SK-N-SH treated with all-trans-retinoic acid at 6 μM for 48 hours (cell line): ENCODE results near the gene DUS4L.

Source experiments
- ATAC-seq: fragments of 200-7000 bp; cut with Tn5 transposase; 3 replicates; pipeline ENCODE4 v1.9.1; 2020; ENCODE audit warnings: mild to moderate bottlenecking, moderate library complexity
- ARNTL ChIP-seq: fragments of 450-650 bp; formaldehyde crosslinking; IDR thresholded peaks from 2 replicates; pipeline ENCODE4 v1.5.0; 2020; ENCODE audit warnings: low read depth, mild to moderate bottlenecking, moderate library complexity, borderline replicate concordance
- BACH2 ChIP-seq: fragments of 250-450 bp; sonication (Bioruptor Pico); IDR thresholded peaks from 2 replicates; pipeline ENCODE4 v1.9.0; 2021; ENCODE audit warnings: mild to moderate bottlenecking, borderline replicate concordance
- CREB5 ChIP-seq: fragments of 250-450 bp; sonication (Bioruptor Pico); IDR thresholded peaks from 2 replicates; pipeline ENCODE4 v1.5.1; 2020; ENCODE audit warnings: low read depth, mild to moderate bottlenecking, moderate library complexity
- CSDC2 ChIP-seq: fragments of 250-450 bp; sonication (Bioruptor Pico); IDR thresholded peaks from 2 replicates; pipeline ENCODE4 v1.5.0; 2020; ENCODE audit warnings: mild to moderate bottlenecking, moderate library complexity
- CSRNP3 ChIP-seq: fragments of 250-450 bp; sonication (Bioruptor Pico); IDR thresholded peaks from 2 replicates; pipeline ENCODE4 v1.5.1; 2021; ENCODE audit warnings: mild to moderate bottlenecking, moderate library complexity
- ESRRG ChIP-seq: fragments of 250-450 bp; sonication (Bioruptor Pico); IDR thresholded peaks from 2 replicates; pipeline ENCODE4 v1.6.1; 2021; ENCODE audit warnings: mild to moderate bottlenecking
- GLIS3 ChIP-seq: fragments of 250-450 bp; sonication (Bioruptor Pico); IDR thresholded peaks from 2 replicates; pipeline ENCODE4 v1.5.0; 2020; ENCODE audit warnings: mild to moderate bottlenecking, moderate library complexity
- ISL1 ChIP-seq: fragments of 250-450 bp; sonication (Bioruptor Pico); IDR thresholded peaks from 2 replicates; pipeline ENCODE4 v2.1.2; 2022; ENCODE audit warnings: mild to moderate bottlenecking, moderate library complexity
- OSR1 ChIP-seq: fragments of 250-450 bp; sonication (Bioruptor Pico); IDR thresholded peaks from 2 replicates; pipeline ENCODE4 v1.8.0; 2022; ENCODE audit warnings: moderate library complexity, mild to moderate bottlenecking, inconsistent platforms
- PATZ1 ChIP-seq: fragments of 250-450 bp; sonication (Bioruptor Pico); IDR thresholded peaks from 2 replicates; pipeline ENCODE4 v1.8.0; 2020; ENCODE audit warnings: mild to moderate bottlenecking, moderate library complexity, borderline replicate concordance
- POU6F1 ChIP-seq: fragments of 250-450 bp; sonication (Bioruptor Pico); IDR thresholded peaks from 2 replicates; pipeline ENCODE4 v1.8.0; 2021; ENCODE audit warnings: low read depth, mild to moderate bottlenecking, moderate library complexity, borderline replicate concordance
- PPARA ChIP-seq: fragments of 250-450 bp; sonication (Bioruptor Pico); IDR thresholded peaks from 2 replicates; pipeline ENCODE4 v1.5.0; 2020; ENCODE audit warnings: mild to moderate bottlenecking, borderline replicate concordance
- SNAI2 ChIP-seq: fragments of 250-450 bp; sonication (Bioruptor Pico); IDR thresholded peaks from 2 replicates; pipeline ENCODE4 v1.5.0; 2020; ENCODE audit warnings: mild to moderate bottlenecking, moderate library complexity
- TCF4 ChIP-seq: fragments of 250-450 bp; sonication (Bioruptor Pico); IDR thresholded peaks from 2 replicates; pipeline ENCODE4 v1.8.0; 2021; ENCODE audit warnings: mild to moderate bottlenecking, moderate library complexity, borderline replicate concordance
- TOX ChIP-seq: fragments of 250-450 bp; sonication (Bioruptor Pico); IDR thresholded peaks from 2 replicates; pipeline ENCODE4 v1.8.0; 2021; ENCODE audit warnings: mild to moderate bottlenecking, moderate library complexity, borderline replicate concordance
- ZC3H10 ChIP-seq: fragments of 250-450 bp; sonication (Bioruptor Pico); IDR thresholded peaks from 2 replicates; pipeline ENCODE4 v1.5.1; 2021; ENCODE audit warnings: mild to moderate bottlenecking, moderate library complexity
- ZFP3 ChIP-seq: fragments of 250-450 bp; sonication (Bioruptor Pico); IDR thresholded peaks from 2 replicates; pipeline ENCODE4 v1.5.0; 2020; ENCODE audit warnings: mild to moderate bottlenecking, moderate library complexity
- ZNF565 ChIP-seq: fragments of 450-650 bp; formaldehyde crosslinking; conservative IDR thresholded peaks from 2 replicates; pipeline ENCODE4 v1.5.0; 2020; ENCODE audit warnings: low read depth, mild to moderate bottlenecking, moderate library complexity
- ZNF70 ChIP-seq: fragments of 450-650 bp; formaldehyde crosslinking; IDR thresholded peaks from 2 replicates; pipeline ENCODE4 v1.5.0; 2020; ENCODE audit warnings: mild to moderate bottlenecking, moderate library complexity

The DUS4L gene

GRCh38 chr7:107596881-107597581 is 33.3 kb downstream of the DUS4L start:
- ATAC-seq, result no peak

GRCh38 chr7:107597582-107597916 is 33.8 kb downstream of the DUS4L start:
- no peak for ATAC-seq
- TF ChIP-seq ZC3H10 (CRISPR knock-in tag) (no peak), ESRRG (CRISPR knock-in tag) (no peak), BACH2 (CRISPR knock-in tag) (no peak), PATZ1 (no peak), ZFP3 (peak; percentile 66; the same call in 1 of the 2 replicates)
- TF ChIP-seq, all 23 proteins: peak for 1

More at GRCh38 chr7:107596881-107597581, 33.3 kb downstream of the DUS4L start:
- TF ChIP-seq CSRNP3 (CRISPR knock-in tag), result no peak
- TF ChIP-seq ZNF565 (CRISPR knock-in tag), result no peak
- TF ChIP-seq SNAI2 (CRISPR knock-in tag), result no peak
- TF ChIP-seq ISL1 (CRISPR knock-in tag), result no peak
- TF ChIP-seq ZFP3, result no peak
- no peak for TF ChIP-seq CREB5 (CRISPR knock-in tag)
- no peak for TF ChIP-seq TOX (CRISPR knock-in tag)
- TF ChIP-seq OSR1 (CRISPR knock-in tag), result no peak
- TF ChIP-seq CSDC2 (CRISPR knock-in tag), result no peak

- no peak for ATAC-seq
- TF ChIP-seq OSR1 (CRISPR knock-in tag), result no peak
- no peak for TF ChIP-seq CREB5 (CRISPR knock-in tag)
- TF ChIP-seq TCF4 (CRISPR knock-in tag), result no peak
- TF ChIP-seq CSDC2 (CRISPR knock-in tag), result no peak
- TF ChIP-seq ZNF565 (CRISPR knock-in tag), result no peak
- TF ChIP-seq ESRRG (CRISPR knock-in tag), result no peak
- no peak for TF ChIP-seq ZNF70 (CRISPR knock-in tag)
- no peak for TF ChIP-seq TOX (CRISPR knock-in tag)
- TF ChIP-seq ZC3H10 (CRISPR knock-in tag), result no peak
- TF ChIP-seq ISL1 (CRISPR knock-in tag), result no peak
- TF ChIP-seq GLIS3 (CRISPR knock-in tag), result no peak
- TF ChIP-seq ARNTL (CRISPR knock-in tag), result no peak
- TF ChIP-seq POU6F1 (CRISPR knock-in tag), result no peak
- TF ChIP-seq ZFP3, result no peak
- no peak for TF ChIP-seq PATZ1
- TF ChIP-seq BACH2 (CRISPR knock-in tag), result no peak
- no peak for TF ChIP-seq PPARA (CRISPR knock-in tag)
Measured at GRCh38 chr7:107597953-107598352, 34.2 kb downstream of the DUS4L start.
